Small intestine (tissue), 16 donors: ENCODE data around the gene CEP112. TPM values are rescaled to one million over a fixed set of nuclear protein-coding genes. Genes with fewer than 3 reads are reported as not detected.

ENCODE experiments used
- DNase-seq, 2 donors: peaks; one replicate each; pipeline versions ENCODE4 v3.0.0 to v3.0.0-alpha.2; 2013
- FAIRE-seq: peaks from 2 replicates; lab custom pipeline; 2012; peaks lifted over from hg19 to GRCh38; lab: Jason Lieb, UNC
- H3K27ac ChIP-seq, 3 donors: one replicate each; pipeline ENCODE4 v1.5.1; 2013; ENCODE audit warnings: low read length in 2 of 3, mild to moderate bottlenecking in 2 of 3, control low read depth in 1 of 3, inconsistent platforms in 1 of 3, low read depth in 1 of 3, moderate library complexity in 1 of 3
- H3K27me3 ChIP-seq, 3 donors: one replicate each; pipeline ENCODE4 v1.6.1; 2013; ENCODE audit warnings: low read length in 3 of 3, inconsistent platforms in 1 of 3; ENCODE audit not compliant: control insufficient read depth in 3 of 3, insufficient read depth in 3 of 3
- H3K36me3 ChIP-seq, 3 donors: one replicate each; pipeline ENCODE4 v1.6.1; 2013; ENCODE audit warnings: low read length in 3 of 3, inconsistent platforms in 1 of 3, low read depth in 1 of 3, mild to moderate bottlenecking in 1 of 3, moderate library complexity in 1 of 3; ENCODE audit not compliant: control insufficient read depth in 3 of 3, insufficient read depth in 2 of 3
- H3K4me1 ChIP-seq, 3 donors: one replicate each; pipeline ENCODE4 v1.6.1; 2013; ENCODE audit warnings: low read length in 2 of 3, inconsistent platforms in 1 of 3, low read depth in 1 of 3, mild to moderate bottlenecking in 1 of 3, moderate library complexity in 1 of 3; ENCODE audit not compliant: control insufficient read depth in 3 of 3, insufficient read depth in 2 of 3
- H3K4me3 ChIP-seq, 3 donors: one replicate each; pipeline ENCODE4 v1.5.1; 2013; ENCODE audit warnings: low read length in 3 of 3, control low read depth in 1 of 3, inconsistent platforms in 1 of 3, low read depth in 1 of 3, mild to moderate bottlenecking in 1 of 3, moderate library complexity in 1 of 3
- H3K9me3 ChIP-seq, 2 donors: one replicate each; pipeline ENCODE4 v1.6.1; 2013; ENCODE audit warnings: low read depth in 1 of 2, low read length in 1 of 2; ENCODE audit not compliant: control insufficient read depth in 2 of 2, insufficient read depth in 1 of 2
- WGBS, 3 donors: extraction: QIAGEN DNeasy Blood & Tissue Kit; methylation state at CpG; one replicate each; pipeline ENCODE4 v1.1.7; 2013; 5-methylcytosine and 5-hydroxymethylcytosine counted together
- long read RNA-seq, 10 donors: transcript quantifications; one replicate each; lab custom pipeline, GENCODE V29; 2026
- polyA plus RNA-seq, 4 donors: library from polyadenylated mRNA; stranded (reverse) in 3 of 4; unstranded in 1 of 4; fragments of 200-250 nt in 3 of 4; fragments of 120-200 nt in 1 of 4; gene quantifications; one replicate each; pipeline versions ENCODE4 v1.2.1 to v1.2.3, GENCODE V29; 2013
- donor health status: healthy with polysubstance abuse.
- donor health status: control.
- donor health status: control.
- donor health status: Bipolar disorder and iron deficiency.
- donor health status: healthy.

The CEP112 gene
- polyA plus RNA-seq: 1 to 10 TPM in 3 of 4 donors, not detected in 1; 2.4 to 3.6 (median 3.5) TPM
- long read RNA-seq, donor 1: 0 reads
- long read RNA-seq, donor 2, partial matches to known transcripts: 0 of 1 reads
- long read RNA-seq, donor 2, other reads (novel, unspliced or antisense): 0 of 1 reads
- long read RNA-seq, donor 3: 0 reads
- long read RNA-seq, donor 4: 0 reads
- long read RNA-seq, donor 5: 0 reads
- long read RNA-seq, donor 6: 0 reads
- long read RNA-seq, donor 7: 0 reads
- long read RNA-seq, donor 8: 0 reads
- long read RNA-seq, donor 9: 0 reads
- long read RNA-seq, donor 10: 0 reads

DNA sequence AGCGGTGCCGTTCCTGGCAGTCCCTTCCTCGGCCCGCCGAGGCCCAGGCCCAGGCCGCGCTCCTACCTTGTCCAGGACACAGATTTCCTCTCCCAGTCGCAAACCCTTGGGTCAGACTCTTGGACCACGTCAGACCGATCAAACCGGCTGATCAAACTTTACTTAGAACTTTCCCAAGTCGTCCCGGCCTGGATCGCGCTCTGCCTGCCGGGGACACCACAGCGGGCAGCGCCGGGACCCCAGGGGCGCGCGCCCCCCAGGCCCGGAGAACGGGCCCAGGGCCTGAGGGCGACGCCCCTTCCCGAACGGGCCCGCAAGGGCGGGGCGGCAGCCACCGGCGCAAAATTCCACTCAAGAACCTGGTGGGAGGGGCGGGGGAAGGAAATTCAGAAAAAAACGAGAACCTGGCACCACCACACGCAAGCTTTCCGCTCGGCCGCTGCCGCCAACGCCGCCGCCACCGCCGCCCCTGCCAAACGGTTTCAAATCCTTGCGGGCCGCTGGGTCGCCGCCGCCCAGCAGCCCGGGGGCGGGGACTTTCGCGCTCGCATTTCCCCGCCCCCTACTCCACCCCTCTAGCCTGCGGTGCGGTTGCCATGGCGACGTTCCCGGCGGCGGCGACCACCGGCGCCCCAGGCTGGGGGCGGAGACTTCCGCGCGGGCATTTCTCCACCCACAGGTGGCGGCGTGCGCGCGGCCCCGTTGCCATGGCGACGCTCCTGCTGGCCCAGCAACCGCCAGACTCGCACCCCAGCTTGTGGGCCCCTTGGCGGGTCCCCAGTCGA lies at the start of gene CEP112:
Gene CEP112 (minus strand): TSS at position 541 of the 785 bp plus-strand sequence.
- FAIRE-seq (no peak), DNase-seq (peak; percentile 58 to 85)
- H3K9me3 ChIP-seq: no peaks in the 10 kb centered on the region
- peak within 1 kb of the TSS in 2 of 3 donors; percentile 21 to 64 for H3K27ac ChIP-seq
- 0 to 1% (median 0%) methylated on average over 62 to 83 of the region's 83 CpGs for WGBS, 3 donors
- H3K4me1 ChIP-seq: peaks cover 0 to 5% (median 0%) of the 10 kb centered on the region in 3 donors
- H3K4me3 ChIP-seq: peak within 1 kb of the TSS; percentile 55 to 86 (median 61)
- H3K36me3 ChIP-seq: no peaks in the 10 kb centered on the region
- H3K27me3 ChIP-seq: no peaks in the 10 kb centered on the region

DNA sequence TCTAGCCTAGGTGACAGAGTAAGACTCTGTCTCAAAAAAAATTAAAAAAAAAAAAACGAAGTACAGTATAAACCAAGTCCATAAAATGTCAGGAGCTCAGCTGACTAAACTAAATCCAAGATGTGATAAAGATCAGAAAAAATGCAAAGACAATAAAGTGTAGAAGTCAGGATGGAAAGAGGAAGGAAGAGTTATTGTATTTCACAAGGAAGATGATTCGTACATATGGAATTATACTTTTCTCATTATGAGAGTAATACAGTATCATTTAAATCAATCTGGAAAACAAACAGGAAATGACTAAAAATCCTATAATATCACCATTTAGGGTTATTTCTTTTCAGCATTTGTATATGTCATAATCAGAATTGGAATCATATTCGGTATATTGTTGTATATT lies 48.7 kb upstream of the CEP112 start:
- H3K27me3 ChIP-seq: no peaks in the 10 kb centered on the region
- no peaks in the 10 kb centered on the region for H3K9me3 ChIP-seq
- no peak for FAIRE-seq
- 53 to 62% (median 58%) methylated on average over 3 of the region's 3 CpGs for WGBS, 3 donors
- no peaks in the 10 kb centered on the region for H3K36me3 ChIP-seq
- no peak for DNase-seq
- no peak overlapping the region for H3K4me3 ChIP-seq
- no peak overlapping the region for H3K27ac ChIP-seq
- H3K4me1 ChIP-seq: peaks cover 0 to 1% (median 0%) of the 10 kb centered on the region in 3 donors

DNA sequence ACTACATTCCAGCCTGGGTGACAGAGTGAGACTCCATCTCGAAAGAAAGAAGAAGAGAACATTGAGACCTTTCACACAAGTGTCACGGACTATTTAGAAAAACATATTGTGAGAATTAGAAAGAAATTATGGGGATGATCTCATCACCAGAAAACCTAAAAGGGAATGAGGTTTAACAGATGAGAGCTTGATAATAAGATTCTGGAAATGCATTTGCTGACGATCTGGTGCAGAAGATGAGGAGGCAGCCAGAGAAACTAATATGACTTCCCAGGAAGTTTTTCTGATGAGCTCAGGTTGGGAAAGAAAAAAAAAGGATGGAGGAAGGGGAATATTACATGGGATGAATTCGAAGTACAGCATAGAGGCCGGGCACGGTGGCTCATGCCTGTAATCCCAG lies 48.1 kb upstream of the CEP112 start:
- Histone ChIP-seq H3K27me3 (no peaks in the 10 kb centered on the region), H3K9me3 (no peaks in the 10 kb centered on the region), H3K27ac (no peak overlapping the region), H3K4me1 (peaks cover 0 to 2% (median 0%) of the 10 kb centered on the region in 3 donors), H3K4me3 (no peak overlapping the region), H3K36me3 (no peaks in the 10 kb centered on the region)
- no peak for DNase-seq
- WGBS, 3 donors: 92 to 93% (median 92%) methylated on average over 6 of the region's 6 CpGs
- FAIRE-seq: no peak

DNA sequence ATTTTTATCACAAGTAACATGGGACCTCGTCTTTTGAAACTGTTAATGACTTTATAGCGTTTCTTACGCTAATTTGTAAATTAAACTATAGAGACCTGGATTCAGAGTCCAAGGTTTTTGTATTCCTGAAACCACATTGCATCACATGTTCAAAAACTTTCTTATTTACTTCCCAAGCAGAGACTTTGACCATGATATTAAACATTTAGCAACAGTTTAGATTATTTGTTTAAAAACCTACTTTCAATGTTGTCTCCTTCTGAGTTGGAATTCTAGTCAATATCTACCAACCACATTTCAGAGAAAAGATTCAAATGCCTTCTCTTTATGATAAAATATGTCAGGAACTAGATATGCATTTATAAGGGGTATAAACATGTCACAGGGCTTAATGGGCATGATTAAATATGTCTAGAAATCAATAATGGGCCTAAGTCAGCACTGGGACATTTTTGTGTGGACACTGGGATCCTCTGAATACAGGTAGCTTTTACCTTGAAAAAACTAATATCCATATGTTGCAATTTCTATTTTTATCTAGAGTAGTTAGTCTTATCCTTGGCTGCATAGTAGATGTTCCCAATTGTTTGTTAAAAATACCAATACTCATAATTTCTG lies 43.6 kb upstream of the CEP112 start:
- peaks cover 0 to 16% (median 2%) of the 10 kb centered on the region in 3 donors for H3K4me1 ChIP-seq
- H3K36me3 ChIP-seq: no peaks in the 10 kb centered on the region
- H3K27ac ChIP-seq: no peak overlapping the region
- WGBS, 3 donors: 22 to 54% (median 42%) methylated on average over 3 of the region's 3 CpGs
- H3K9me3 ChIP-seq: no peaks in the 10 kb centered on the region
- H3K27me3 ChIP-seq: no peaks in the 10 kb centered on the region
- FAIRE-seq (no peak), DNase-seq (peak; percentile 62 to 64)
- H3K4me3 ChIP-seq: no peak overlapping the region

DNA sequence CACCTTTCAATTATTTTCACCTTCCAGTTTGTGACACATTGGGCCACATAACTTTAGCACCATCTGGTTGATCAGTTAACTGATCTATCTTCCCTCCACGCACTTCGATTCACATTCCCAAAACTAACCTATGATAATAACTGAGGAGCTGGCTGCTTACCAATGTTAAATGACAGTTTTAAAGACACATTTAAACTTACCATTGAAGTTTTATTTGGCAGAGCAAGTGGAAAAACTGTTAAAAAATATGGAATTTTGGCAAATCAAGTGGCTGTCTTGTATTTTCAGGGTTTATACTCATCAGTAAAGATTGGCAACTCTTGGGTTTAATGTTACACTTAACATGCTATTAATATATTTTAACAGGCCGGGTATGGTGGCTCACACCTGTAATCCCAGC lies 42.7 kb upstream of the CEP112 start:
- Histone ChIP-seq H3K27ac (no peak overlapping the region), H3K9me3 (no peaks in the 10 kb centered on the region), H3K4me1 (peaks cover 0 to 25% (median 2%) of the 10 kb centered on the region in 3 donors), H3K4me3 (no peak overlapping the region), H3K36me3 (no peaks in the 10 kb centered on the region), H3K27me3 (no peaks in the 10 kb centered on the region)
- 64 to 89% (median 69%) methylated on average over 3 of the region's 3 CpGs for WGBS, 3 donors
- DNase-seq (no peak), FAIRE-seq (no peak)

DNA sequence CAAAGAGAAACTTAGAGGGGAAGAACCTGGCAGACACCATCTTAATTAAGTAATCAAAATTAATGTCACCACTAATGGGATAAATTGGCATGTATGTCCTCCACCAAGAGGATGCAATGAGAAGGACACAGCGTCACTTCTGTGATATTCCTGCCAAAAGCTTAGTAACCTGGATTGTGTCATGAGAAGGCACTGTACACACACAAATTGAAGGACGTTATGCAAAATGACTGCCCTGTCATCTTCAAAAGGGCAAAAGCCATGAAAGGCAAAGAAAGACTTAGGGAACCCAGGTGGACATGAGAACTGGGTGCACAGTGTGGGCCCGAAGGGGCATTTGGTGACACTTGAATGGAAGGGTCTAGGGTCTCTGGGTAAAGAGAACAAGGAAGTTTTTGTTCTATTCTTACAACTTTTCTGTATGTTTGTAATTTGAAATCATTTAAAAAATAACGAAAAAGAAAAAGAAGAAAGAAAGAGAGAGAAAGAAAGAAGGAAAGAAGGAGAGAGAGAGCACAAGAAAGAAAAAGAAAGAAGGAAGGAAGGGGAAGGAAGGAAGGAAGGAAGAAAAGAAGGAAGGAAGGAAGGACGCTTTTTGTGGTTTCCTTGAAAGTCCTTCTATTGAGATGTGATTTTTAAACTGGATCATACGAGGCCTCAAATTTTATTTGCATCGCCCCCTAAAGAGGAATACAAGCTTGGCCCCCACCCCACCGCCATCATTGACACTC lies 41.3 kb upstream of the CEP112 start:
- Histone ChIP-seq H3K4me3 (no peak overlapping the region), H3K9me3 (no peaks in the 10 kb centered on the region), H3K27me3 (no peaks in the 10 kb centered on the region), H3K27ac (no peak overlapping the region), H3K36me3 (no peaks in the 10 kb centered on the region), H3K4me1 (peaks cover 0 to 29% (median 2%) of the 10 kb centered on the region in 3 donors)
- DNase-seq (no peak), FAIRE-seq (no peak)
- WGBS, 3 donors: 78 to 81% (median 79%) methylated on average over 8 of the region's 8 CpGs

DNA sequence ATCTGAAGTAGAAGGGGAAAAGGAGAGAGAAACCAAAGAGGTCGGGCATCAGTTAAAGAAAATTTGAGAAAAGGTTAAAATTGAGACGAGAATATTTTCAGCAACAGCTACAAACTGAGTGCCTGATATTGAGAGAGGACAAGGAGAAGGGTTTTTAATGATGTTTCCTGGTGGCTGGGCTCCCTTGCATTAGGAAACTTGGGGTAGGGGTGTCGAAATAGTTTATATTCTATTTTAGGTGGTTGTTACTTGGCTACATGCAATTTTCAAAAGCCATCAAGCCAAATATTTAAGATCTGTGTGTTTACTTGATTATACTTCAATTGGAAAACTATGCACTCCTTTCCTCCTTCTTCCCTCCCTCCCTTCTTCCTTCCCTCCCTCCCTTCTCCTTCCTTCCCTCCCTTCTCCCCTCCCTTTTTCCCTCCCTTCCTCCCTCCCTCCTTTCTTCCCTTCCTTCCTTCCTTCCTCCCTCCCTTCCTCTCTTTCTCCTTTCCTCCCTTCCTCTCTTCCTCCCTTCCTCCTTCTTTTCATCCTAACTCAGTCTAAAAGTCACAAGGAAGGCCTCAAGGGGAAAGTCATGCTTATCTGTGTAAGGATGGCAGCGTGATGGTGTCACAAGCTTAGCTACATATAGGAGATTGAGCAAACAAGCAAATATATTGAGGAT lies 39.1 kb upstream of the CEP112 start:
- H3K27ac ChIP-seq: no peak overlapping the region
- peak in 1 of 2 donors; percentile 52 for DNase-seq
- FAIRE-seq: no peak
- WGBS, 3 donors: 86 to 92% (median 87%) methylated on average over 4 of the region's 4 CpGs
- no peaks in the 10 kb centered on the region for H3K36me3 ChIP-seq
- no peak overlapping the region for H3K4me3 ChIP-seq
- no peaks in the 10 kb centered on the region for H3K27me3 ChIP-seq
- H3K9me3 ChIP-seq: no peaks in the 10 kb centered on the region
- H3K4me1 ChIP-seq: peaks cover 0 to 29% (median 2%) of the 10 kb centered on the region in 3 donors
